ENCODE measurements around the gene OXT. TPM values are rescaled to one million over a fixed set of nuclear protein-coding genes. Genes with fewer than 3 reads are reported as not detected.
A peak's percentile ranks its signal among the peaks of the same experiment; 100 is the strongest.

Gene OXT
- total and polyA plus RNA-seq, 2 of the 13 experiments (the other 11 are each of a cell fraction or from before 2014, with no cell fraction given), result not detected

DNA sequence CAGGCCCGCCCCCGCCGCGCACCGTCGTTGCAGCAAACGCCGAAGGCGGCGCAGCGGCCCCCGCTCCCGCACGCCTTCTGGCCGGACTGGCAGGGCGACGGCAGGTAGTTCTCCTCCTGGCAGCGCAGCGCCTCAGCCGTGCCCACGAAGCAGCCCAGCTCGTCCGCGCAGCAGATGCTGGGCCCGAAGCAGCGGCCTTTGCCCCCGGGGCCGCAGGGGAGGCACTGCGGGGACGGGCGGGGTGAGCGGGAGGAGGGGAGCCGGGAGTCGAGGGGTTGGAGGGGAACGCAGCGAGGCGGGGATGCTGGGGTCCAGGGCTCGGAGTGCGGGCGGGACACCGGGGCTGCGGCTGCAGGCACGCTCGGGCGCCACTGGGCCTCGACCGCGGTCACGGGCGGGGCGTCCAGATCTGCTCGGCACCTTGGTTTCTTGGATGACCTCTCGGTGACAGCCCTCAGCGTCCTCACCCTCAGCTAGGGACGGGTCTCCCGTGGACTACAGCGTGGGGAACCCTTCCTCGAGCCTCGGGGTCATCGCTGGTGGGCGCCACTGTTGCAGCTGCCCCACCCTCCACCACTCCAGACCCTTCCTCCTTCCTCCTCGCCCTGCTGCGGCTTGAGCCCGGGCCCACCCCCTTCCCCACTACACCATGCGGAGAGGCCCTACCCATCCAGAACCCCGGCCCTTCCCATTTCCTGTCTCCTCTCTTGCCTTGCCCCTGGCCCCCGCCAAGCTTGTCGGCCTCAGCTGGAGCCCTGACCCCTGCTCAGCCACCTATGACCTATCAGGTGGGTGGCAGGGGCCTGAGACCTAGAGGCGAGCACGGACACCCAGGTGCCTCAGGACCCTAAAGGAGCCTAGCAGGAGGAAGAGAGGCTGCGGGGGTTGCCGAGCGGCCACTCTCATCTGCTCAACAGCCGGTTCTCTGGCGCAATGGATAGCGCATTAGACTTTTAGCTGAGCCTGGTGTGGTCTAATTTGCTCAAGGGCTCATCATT, 11.8 kb downstream of the OXT start (continued):
- TF ChIP-seq BHLHE40 (IDR thresholded peaks at IDR 0.05; ENCODE audit: low read length) (0 out of 2 replicates have a peak, but pooled peaks have one; percentile 11), RAD51 (IDR thresholded peaks at IDR 0.05; ENCODE audit: borderline replicate concordance) (no peak), NPAS2 (CRISPR knock-in tag; IDR thresholded peaks at IDR 0.05; ENCODE audit: borderline replicate concordance) (no peak), ZNF124 (CRISPR knock-in tag; IDR thresholded peaks at IDR 0.05) (no peak), KAT8 (CRISPR knock-in tag; IDR thresholded peaks at IDR 0.05) (no peak), AGO2 (optimal IDR thresholded peaks at IDR 0.05; ENCODE audit: low read depth, low read length) (no peak), SP1 (IDR thresholded peaks at IDR 0.05) (no peak), SP1 (CRISPR knock-in tag; IDR thresholded peaks at IDR 0.05) (no peak), SCMH1 (CRISPR knock-in tag; IDR thresholded peaks at IDR 0.05; ENCODE audit: borderline replicate concordance) (no peak), NCOA5 (CRISPR knock-in tag; IDR thresholded peaks at IDR 0.05) (no peak), STAG1 (CRISPR knock-in tag; IDR thresholded peaks at IDR 0.05) (no peak), KDM6A (CRISPR knock-in tag; IDR thresholded peaks at IDR 0.05; ENCODE audit: low read depth) (no peak), ZNF10 (CRISPR knock-in tag; IDR thresholded peaks at IDR 0.05; ENCODE audit: borderline replicate concordance, low read depth) (no peak), RXRB (CRISPR knock-in tag; IDR thresholded peaks at IDR 0.05; ENCODE audit: borderline replicate concordance) (no peak), ZNF350 (CRISPR knock-in tag; IDR thresholded peaks at IDR 0.05; ENCODE audit: borderline replicate concordance, low read depth) (peak; percentile 29; the same call in 1 of the 2 replicates), MXD1 (CRISPR knock-in tag; IDR thresholded peaks at IDR 0.05) (peak; percentile 26; the same call in 1 of the 2 replicates), ZMYM3 (CRISPR knock-in tag; IDR thresholded peaks at IDR 0.05) (no peak), ZBTB7A (CRISPR knock-in tag; IDR thresholded peaks at IDR 0.05) (0 out of 2 replicates have a peak, but pooled peaks have one; percentile 2), ZNF788 (CRISPR knock-in tag; IDR thresholded peaks at IDR 0.05; ENCODE audit: borderline replicate concordance) (peak; percentile 15; the same call in 1 of the 2 replicates), SALL2 (CRISPR knock-in tag; IDR thresholded peaks at IDR 0.05) (0 out of 2 replicates have a peak, but pooled peaks have one; percentile 14), NRL (CRISPR knock-in tag; IDR thresholded peaks at IDR 0.05; ENCODE audit: borderline replicate concordance) (peak; percentile 17; the same call in 1 of the 2 replicates), ZNF713 (CRISPR knock-in tag; IDR thresholded peaks at IDR 0.05) (no peak), SNAPC2 (CRISPR knock-in tag; IDR thresholded peaks at IDR 0.05) (no peak), ZNF230 (CRISPR knock-in tag; IDR thresholded peaks at IDR 0.05) (no peak), ZSCAN12 (CRISPR knock-in tag; IDR thresholded peaks at IDR 0.05) (no peak), ZNF331 (CRISPR knock-in tag; IDR thresholded peaks at IDR 0.05) (no peak)
- TF ChIP-seq, protein P1, sequence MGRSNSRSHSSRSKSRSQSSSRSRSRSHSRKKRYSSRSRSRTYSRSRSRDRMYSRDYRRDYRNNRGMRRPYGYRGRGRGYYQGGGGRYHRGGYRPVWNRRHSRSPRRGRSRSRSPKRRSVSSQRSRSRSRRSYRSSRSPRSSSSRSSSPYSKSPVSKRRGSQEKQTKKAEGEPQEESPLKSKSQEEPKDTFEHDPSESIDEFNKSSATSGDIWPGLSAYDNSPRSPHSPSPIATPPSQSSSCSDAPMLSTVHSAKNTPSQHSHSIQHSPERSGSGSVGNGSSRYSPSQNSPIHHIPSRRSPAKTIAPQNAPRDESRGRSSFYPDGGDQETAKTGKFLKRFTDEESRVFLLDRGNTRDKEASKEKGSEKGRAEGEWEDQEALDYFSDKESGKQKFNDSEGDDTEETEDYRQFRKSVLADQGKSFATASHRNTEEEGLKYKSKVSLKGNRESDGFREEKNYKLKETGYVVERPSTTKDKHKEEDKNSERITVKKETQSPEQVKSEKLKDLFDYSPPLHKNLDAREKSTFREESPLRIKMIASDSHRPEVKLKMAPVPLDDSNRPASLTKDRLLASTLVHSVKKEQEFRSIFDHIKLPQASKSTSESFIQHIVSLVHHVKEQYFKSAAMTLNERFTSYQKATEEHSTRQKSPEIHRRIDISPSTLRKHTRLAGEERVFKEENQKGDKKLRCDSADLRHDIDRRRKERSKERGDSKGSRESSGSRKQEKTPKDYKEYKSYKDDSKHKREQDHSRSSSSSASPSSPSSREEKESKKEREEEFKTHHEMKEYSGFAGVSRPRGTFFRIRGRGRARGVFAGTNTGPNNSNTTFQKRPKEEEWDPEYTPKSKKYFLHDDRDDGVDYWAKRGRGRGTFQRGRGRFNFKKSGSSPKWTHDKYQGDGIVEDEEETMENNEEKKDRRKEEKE (IDR thresholded peaks at IDR 0.05), result no peak
- TF ChIP-seq, protein P2, sequence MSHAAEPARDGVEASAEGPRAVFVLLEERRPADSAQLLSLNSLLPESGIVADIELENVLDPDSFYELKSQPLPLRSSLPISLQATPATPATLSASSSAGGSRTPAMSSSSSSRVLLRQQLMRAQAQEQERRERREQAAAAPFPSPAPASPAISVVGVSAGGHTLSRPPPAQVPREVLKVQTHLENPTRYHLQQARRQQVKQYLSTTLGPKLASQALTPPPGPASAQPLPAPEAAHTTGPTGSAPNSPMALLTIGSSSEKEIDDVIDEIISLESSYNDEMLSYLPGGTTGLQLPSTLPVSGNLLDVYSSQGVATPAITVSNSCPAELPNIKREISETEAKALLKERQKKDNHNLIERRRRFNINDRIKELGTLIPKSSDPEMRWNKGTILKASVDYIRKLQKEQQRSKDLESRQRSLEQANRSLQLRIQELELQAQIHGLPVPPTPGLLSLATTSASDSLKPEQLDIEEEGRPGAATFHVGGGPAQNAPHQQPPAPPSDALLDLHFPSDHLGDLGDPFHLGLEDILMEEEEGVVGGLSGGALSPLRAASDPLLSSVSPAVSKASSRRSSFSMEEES (CRISPR knock-in tag; IDR thresholded peaks at IDR 0.05), result no peak
